B cell (primary cell): ENCODE results near the gene ESRP2. TPM values are rescaled to one million over a fixed set of nuclear protein-coding genes. Genes with fewer than 3 reads are reported as not detected.

Experiments used
- ATAC-seq: fragments of 200-7000 bp; cut with Tn5 transposase; one replicate; pipeline ENCODE4 v1.10.0; 2021; ENCODE audit warnings: low read depth, mild to moderate bottlenecking, moderate number of reproducible peaks, moderate library complexity
- CTCF ChIA-PET: fragments of 350-600 bp; sonication (Branson Sonifier 250); formaldehyde crosslinking; loops from one replicate; lab custom pipeline; 2021; ENCODE audit warnings: antibody characterized with exemption, inconsistent platforms; lab: Charles Lee
- POLR2A ChIA-PET: fragments of 350-600 bp; sonication (Branson Sonifier 250); formaldehyde crosslinking; loops from one replicate; lab custom pipeline; 2021; ENCODE audit warnings: antibody characterized with exemption; lab: Charles Lee
- DNase-seq: peaks from one replicate; pipeline ENCODE4 v3.0.0; 2013
- H2AFZ ChIP-seq: 2 replicates; pipeline ENCODE4 v1.6.1; 2012; ENCODE audit warnings: mild to moderate bottlenecking, low read depth, low read length; ENCODE audit not compliant: insufficient read depth, poor library complexity, severe bottlenecking
- H3K27ac ChIP-seq, 2 donors: 1 replicate in 1 of 2; 2 replicates in 1 of 2; pipeline ENCODE4 v1.5.1; 2012 to 2013; ENCODE audit warnings: low read length in 2 of 2, mild to moderate bottlenecking in 2 of 2, moderate library complexity in 1 of 2
- H3K27me3 ChIP-seq, 4 experiments: fragments of 200-600 bp in 1 of 4; sonication (generic) in 1 of 4; replicated peaks in 1 of 4; 1 replicate in 2 of 4; 2 replicates in 2 of 4; pipeline versions ENCODE4 v1.6.1 to v1.7.0; 2013 to 2016; ENCODE audit warnings: low read length in 3 of 4, mild to moderate bottlenecking in 2 of 4, mixed read lengths in 1 of 4, moderate library complexity in 1 of 4; ENCODE audit not compliant: insufficient read depth in 4 of 4, control insufficient read depth in 3 of 4; ENCODE audit errors: control extremely low read depth in 1 of 4
- H3K36me3 ChIP-seq, 2 experiments: replicated peaks in 1 of 2; 1 replicate in 1 of 2; 2 replicates in 1 of 2; pipeline versions ENCODE4 v1.6.1 to v1.7.1; 2013; ENCODE audit warnings: low read length in 1 of 2; ENCODE audit not compliant: insufficient read depth in 2 of 2, control insufficient read depth in 1 of 2; ENCODE audit errors: control extremely low read depth in 1 of 2, extremely low read depth in 1 of 2
- H3K4me1 ChIP-seq, 2 donors: fragments of 200-600 bp in 1 of 2; sonication (generic) in 1 of 2; 1 replicate in 1 of 2; 2 replicates in 1 of 2; pipeline versions ENCODE4 v1.5.1 to v1.6.1; 2013 to 2017; ENCODE audit warnings: low read length in 2 of 2; ENCODE audit not compliant: control insufficient read depth in 2 of 2, insufficient read depth in 2 of 2
- H3K4me2 ChIP-seq: replicated peaks from 2 replicates; pipeline ENCODE3; 2012; ENCODE audit warnings: mild to moderate bottlenecking, low read depth, low read length; ENCODE audit not compliant: poor library complexity, severe bottlenecking
- H3K4me3 ChIP-seq, 5 experiments: fragments of 200-600 bp in 1 of 5; sonication (generic) in 1 of 5; 1 replicate in 3 of 5; 2 replicates in 2 of 5; pipeline versions ENCODE4 v1.5.1 to v1.7.0; 2011 to 2016; ENCODE audit warnings: low read length in 4 of 5, mild to moderate bottlenecking in 4 of 5, low read depth in 2 of 5, control low read depth in 1 of 5, moderate library complexity in 1 of 5; ENCODE audit not compliant: insufficient read depth in 1 of 5; ENCODE audit errors: control extremely low read depth in 1 of 5, extremely low read depth in 1 of 5
- H3K79me2 ChIP-seq: fragments of 200-600 bp; sonication (generic); one replicate; pipeline ENCODE4 v1.6.0; 2016; ENCODE audit warnings: low read length; ENCODE audit not compliant: control insufficient read depth, insufficient read depth
- H3K9ac ChIP-seq: fragments of 200-600 bp; sonication (generic); 2 replicates; pipeline ENCODE4 v1.6.1; 2017; ENCODE audit warnings: mild to moderate bottlenecking, low read length, moderate library complexity
- H3K9me3 ChIP-seq, 3 donors: one replicate each; pipeline versions ENCODE4 v1.6.1 to v1.7.1; 2013; ENCODE audit warnings: low read length in 2 of 3; ENCODE audit not compliant: control insufficient read depth in 2 of 3, insufficient read depth in 1 of 3; ENCODE audit errors: control extremely low read depth in 1 of 3
- H4K20me1 ChIP-seq: 2 replicates; pipeline ENCODE4 v1.6.0; 2012; ENCODE audit warnings: mild to moderate bottlenecking, low read length; ENCODE audit not compliant: insufficient read depth, control insufficient read depth, poor library complexity, severe bottlenecking
- H3K27ac Mint-ChIP-seq: one replicate; pipeline ENCODE4 v1.8.0; 2021; ENCODE audit warnings: mixed read lengths
- H3K27me3 Mint-ChIP-seq: one replicate; pipeline ENCODE4 v1.8.0; 2021; ENCODE audit warnings: mixed read lengths
- H3K4me1 Mint-ChIP-seq: one replicate; pipeline ENCODE4 v1.8.0; 2021; ENCODE audit warnings: mixed read lengths
- H3K4me3 Mint-ChIP-seq: one replicate; pipeline ENCODE4 v1.8.0; 2021; ENCODE audit warnings: mixed read lengths
- H3K9me3 Mint-ChIP-seq: one replicate; pipeline ENCODE4 v1.8.0; 2022; ENCODE audit warnings: mixed read lengths; ENCODE audit not compliant: insufficient read depth
- EZH2 ChIP-seq: IDR thresholded peaks from 2 replicates; pipeline ENCODE4 v1.6.1; 2012; ENCODE audit warnings: borderline replicate concordance, low read depth, mild to moderate bottlenecking, moderate library complexity, low read length; ENCODE audit not compliant: insufficient read depth, poor library complexity, severe bottlenecking
- WGBS: methylation state at CpG from one replicate; pipeline ENCODE4 v1.1.5; 2013; ENCODE audit warnings: missing lambda C conversion rate; ENCODE audit not compliant: insufficient coverage; 5-methylcytosine and 5-hydroxymethylcytosine counted together
- intact Hi-C: fragments of 100-400 bp; cut with micrococcal nuclease; formaldehyde crosslinking; loops from one replicate; pipeline ENCODE4 v1.10.0; 2022
- polyA plus RNA-seq: library from polyadenylated mRNA; depleted of rRNA; stranded (reverse); fragments of >200 nt; gene quantifications from 2 replicates; pipeline ENCODE4 v1.2.3, GENCODE V29; 2012
- total RNA-seq, 2 donors: library from RNA; stranded (reverse); fragments of 120-200 nt in 1 of 2; gene quantifications; 1 replicate in 1 of 2; 2 replicates in 1 of 2; pipeline versions ENCODE4 v1.2.3 to v1.2.4, GENCODE V29; 2013 to 2022
- TF ChIP-seq, protein P1 (sequence below): fragments of 200-600 bp; IDR thresholded peaks from one replicate; pipeline ENCODE4 v1.8.0; 2022; ENCODE audit warnings: antibody characterized with exemption, mild to moderate bottlenecking

ESRP2 gene
- total and polyA plus RNA-seq, 2 donors (not counting 1 experiment from before 2014, with no cell fraction given) = 0.09 TPM; not detected in 1

DNA sequence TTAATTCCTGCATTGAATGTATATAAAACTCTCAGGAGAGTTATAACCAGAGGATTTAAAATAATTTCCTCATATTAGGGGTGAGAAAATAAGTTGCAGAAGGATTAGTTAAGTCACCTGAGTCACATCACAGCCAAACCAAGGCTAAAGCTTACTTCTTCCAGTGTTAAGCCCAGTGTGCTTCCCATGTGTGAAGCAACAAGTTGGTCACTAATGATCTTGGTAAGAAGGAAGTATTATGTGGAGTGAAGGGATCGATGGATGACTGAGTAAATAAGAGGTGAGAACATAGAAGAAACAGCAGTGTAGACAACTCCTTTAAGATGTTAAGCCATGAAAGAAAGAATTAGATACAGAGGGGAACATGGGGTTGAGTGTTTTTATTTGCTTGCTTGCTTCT is 20.6 kb downstream of the ESRP2 start:
- no peak overlapping the region for H3K4me3 Mint-ChIP-seq
- no peak for TF ChIP-seq EZH2
- TF ChIP-seq, protein P1, sequence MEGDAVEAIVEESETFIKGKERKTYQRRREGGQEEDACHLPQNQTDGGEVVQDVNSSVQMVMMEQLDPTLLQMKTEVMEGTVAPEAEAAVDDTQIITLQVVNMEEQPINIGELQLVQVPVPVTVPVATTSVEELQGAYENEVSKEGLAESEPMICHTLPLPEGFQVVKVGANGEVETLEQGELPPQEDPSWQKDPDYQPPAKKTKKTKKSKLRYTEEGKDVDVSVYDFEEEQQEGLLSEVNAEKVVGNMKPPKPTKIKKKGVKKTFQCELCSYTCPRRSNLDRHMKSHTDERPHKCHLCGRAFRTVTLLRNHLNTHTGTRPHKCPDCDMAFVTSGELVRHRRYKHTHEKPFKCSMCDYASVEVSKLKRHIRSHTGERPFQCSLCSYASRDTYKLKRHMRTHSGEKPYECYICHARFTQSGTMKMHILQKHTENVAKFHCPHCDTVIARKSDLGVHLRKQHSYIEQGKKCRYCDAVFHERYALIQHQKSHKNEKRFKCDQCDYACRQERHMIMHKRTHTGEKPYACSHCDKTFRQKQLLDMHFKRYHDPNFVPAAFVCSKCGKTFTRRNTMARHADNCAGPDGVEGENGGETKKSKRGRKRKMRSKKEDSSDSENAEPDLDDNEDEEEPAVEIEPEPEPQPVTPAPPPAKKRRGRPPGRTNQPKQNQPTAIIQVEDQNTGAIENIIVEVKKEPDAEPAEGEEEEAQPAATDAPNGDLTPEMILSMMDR = no peak
- ATAC-seq = no peak
- peak overlapping the region; percentile 15 for H3K27ac Mint-ChIP-seq
- Histone ChIP-seq H3K79me2 (peaks cover 53% of the 10 kb centered on the region), H3K9me3 (no peaks in the 10 kb centered on the region), H3K4me2 (no peak overlapping the region), H3K9ac (no peak overlapping the region), H3K36me3 (peaks cover 0 to 33% of the 10 kb centered on the region in 2 experiments), H3K27ac (peak overlapping the region in 1 of 2 donors; percentile 26), H3K4me1 (no peaks in the 10 kb centered on the region), H4K20me1 (peaks cover 40% of the 10 kb centered on the region), H2AFZ (no peak overlapping the region), H3K4me3 (no peak overlapping the region), H3K27me3 (no peaks in the 10 kb centered on the region)
- ChIA-PET POLR2A (no interaction called here), CTCF (no interaction called here)
- H3K4me1 Mint-ChIP-seq = peaks cover 12% of the 10 kb centered on the region
- intact Hi-C loops = no loop called here
- no peaks in the 10 kb centered on the region for H3K9me3 Mint-ChIP-seq
- WGBS = 75% methylated on average over 1 of the region's 1 CpG
- no peaks in the 10 kb centered on the region for H3K27me3 Mint-ChIP-seq
- DNase-seq = no peak

DNA sequence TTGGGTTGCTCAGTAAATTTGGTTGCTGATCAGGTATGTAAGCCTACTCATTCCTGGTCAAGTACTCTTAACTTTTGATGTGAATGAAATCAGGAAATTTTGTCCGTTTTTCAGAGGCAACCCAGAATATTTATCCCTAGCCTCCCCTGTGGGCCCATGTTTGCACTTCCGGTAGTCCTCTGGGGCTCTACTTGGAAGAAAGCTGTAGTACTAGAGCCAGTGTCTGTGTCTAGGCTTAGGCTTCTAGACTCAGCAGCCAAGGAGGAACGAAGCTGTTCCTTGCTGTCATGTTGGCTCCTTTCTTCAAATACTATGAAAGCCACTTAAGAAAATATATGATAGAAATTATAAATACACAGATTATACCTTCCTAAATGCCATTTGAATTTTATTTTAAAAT is 21.2 kb downstream of the ESRP2 start:
- ChIA-PET CTCF (interaction anchor here (1.1 kb wide), 1 partner anchor 47 kb away, joined by 3 read pairs; no protein-coding TSS in a partner anchor), POLR2A (no interaction called here)
- H4K20me1 ChIP-seq = peaks cover 46% of the 10 kb centered on the region
- H3K4me1 ChIP-seq = no peaks in the 10 kb centered on the region
- no peak for DNase-seq
- H3K4me3 ChIP-seq = no peak overlapping the region
- Mint-ChIP-seq H3K4me3 (no peak overlapping the region), H3K27me3 (no peaks in the 10 kb centered on the region), H3K27ac (peak overlapping the region; percentile 56), H3K9me3 (no peaks in the 10 kb centered on the region), H3K4me1 (peaks cover 12% of the 10 kb centered on the region)
- ATAC-seq = no peak
- intact Hi-C loops = no loop called here
- H3K27me3 ChIP-seq = no peaks in the 10 kb centered on the region
- no peaks in the 10 kb centered on the region for H3K9me3 ChIP-seq
- H3K79me2 ChIP-seq = peaks cover 58% of the 10 kb centered on the region
- H3K4me2 ChIP-seq = no peak overlapping the region
- H3K9ac ChIP-seq = no peak overlapping the region
- no CpG with 5 or more reads among the region's 3 CpGs for WGBS
- H2AFZ ChIP-seq = no peak overlapping the region
- TF ChIP-seq, protein P1 = no peak
- TF ChIP-seq EZH2 = no peak
- H3K36me3 ChIP-seq = peaks cover 0 to 29% of the 10 kb centered on the region in 2 experiments
- H3K27ac ChIP-seq = peak overlapping the region in 1 of 2 donors; percentile 42
